ENCODE data around the gene NCAPG2. TPM values are rescaled to one million over a fixed set of nuclear protein-coding genes. Genes with fewer than 3 reads are reported as not detected.

Gene NCAPG2
- total RNA-seq, 1 experiment from 2014 or later: 99.4 TPM

- WGBS (ENCODE audit: extremely low coverage, insufficient read length, low lambda C conversion rate): no CpG with 5 or more reads among the region's 9 CpGs
- Histone ChIP-seq H3K4me2 (ENCODE audit: insufficient read depth, insufficient read length, low read length) (no peak overlapping the region), H3K23me2 (ENCODE audit: insufficient read length, low read depth, low read length, poor library complexity, severe bottlenecking) (no peaks in the 10 kb centered on the region), H2BK20ac (ENCODE audit: low read depth, low read length, poor library complexity, severe bottlenecking) (no peak overlapping the region), H3K79me2 (ENCODE audit: insufficient read depth, low read length) (no peaks in the 10 kb centered on the region), H2AK5ac (ENCODE audit: insufficient read length, low read length) (no peak overlapping the region), H3T11ph (ENCODE audit: low read length) (no peak overlapping the region), H4K8ac (replicated peaks; ENCODE audit: insufficient read length, low read depth, low read length) (no peak overlapping the region), H4K91ac (ENCODE audit: insufficient read length, low read depth, low read length) (no peak overlapping the region), H3K4me1 (ENCODE audit: insufficient read depth, low read length) (no peaks in the 10 kb centered on the region; the same call in 1 of the 2 replicates), H3K18ac (ENCODE audit: insufficient read length, low read depth, low read length) (no peak overlapping the region), H2BK120ac (ENCODE audit: low read depth, low read length, poor library complexity, severe bottlenecking) (no peak overlapping the region), H2AFZ (ENCODE audit: low read length) (no peak overlapping the region), H2BK5ac (ENCODE audit: insufficient read length, low read length) (no peak overlapping the region), H3K27me3 (ENCODE audit: insufficient read depth, low read length) (no peaks in the 10 kb centered on the region), H3K9ac (ENCODE audit: extremely low read depth, insufficient read length, low read length) (no peak overlapping the region), H3K27ac (ENCODE audit: insufficient read length, low read depth, low read length) (no peak overlapping the region), H2BK15ac (ENCODE audit: low read depth, low read length) (no peak overlapping the region), H3K4ac (ENCODE audit: low read depth, low read length) (no peak overlapping the region), H3K56ac (ENCODE audit: insufficient read length, low read depth, low read length) (no peak overlapping the region), H2BK12ac (ENCODE audit: insufficient read length, low read depth, low read length) (no peak overlapping the region), H3K23ac (ENCODE audit: insufficient read length, low read depth, low read length) (no peak overlapping the region), H3K9me3 (ENCODE audit: control insufficient read depth, low read depth, low read length) (no peaks in the 10 kb centered on the region), H3K79me1 (ENCODE audit: insufficient read depth, low read depth, low read length, poor library complexity, severe bottlenecking) (no peaks in the 10 kb centered on the region), H4K20me1 (ENCODE audit: control insufficient read depth, insufficient read depth, insufficient read length) (no peaks in the 10 kb centered on the region), H3K14ac (ENCODE audit: insufficient read depth, low read length) (no peak overlapping the region), H4K5ac (ENCODE audit: insufficient read length, low read depth, low read length) (no peak overlapping the region)
- DNase-seq: no peak
- no peaks in the 10 kb centered on the region for H3K27me3 Mint-ChIP-seq (ENCODE audit: low read depth)
- H3K4me3 Mint-ChIP-seq: no peak overlapping the region
- no peaks in the 10 kb centered on the region for H3K9me3 Mint-ChIP-seq
- no peak for TF ChIP-seq CTCF (conservative IDR thresholded peaks at IDR 0.05)
- peaks cover 60 to 88% (median 84%) of the 10 kb centered on the region in 3 experiments; a peak in 6 of 7 replicates for H3K36me3 Mint-ChIP-seq (ENCODE audit: insufficient read depth in 1 of 3, low read depth in 3 of 3)
- no peak overlapping the region for H3K27ac Mint-ChIP-seq
- no peaks in the 10 kb centered on the region for H3K4me1 Mint-ChIP-seq
Measured at GRCh38 chr7:158648787-158649186, 55.8 kb downstream of the NCAPG2 start.
